Stimulated activated CD4-positive, alpha-beta T cell treated with anti-CD3 and anti-CD28 coated beads, Interleukin-1b, Interleukin-23, amount 100 ng/mL, for 48 hours (primary cell): Measurements from ENCODE around the gene NOM1.

ENCODE experiments used
- DNase-seq: peaks from one replicate; pipeline ENCODE4 v3.0.0-alpha.2; 2020

NOM1 gene

DNA sequence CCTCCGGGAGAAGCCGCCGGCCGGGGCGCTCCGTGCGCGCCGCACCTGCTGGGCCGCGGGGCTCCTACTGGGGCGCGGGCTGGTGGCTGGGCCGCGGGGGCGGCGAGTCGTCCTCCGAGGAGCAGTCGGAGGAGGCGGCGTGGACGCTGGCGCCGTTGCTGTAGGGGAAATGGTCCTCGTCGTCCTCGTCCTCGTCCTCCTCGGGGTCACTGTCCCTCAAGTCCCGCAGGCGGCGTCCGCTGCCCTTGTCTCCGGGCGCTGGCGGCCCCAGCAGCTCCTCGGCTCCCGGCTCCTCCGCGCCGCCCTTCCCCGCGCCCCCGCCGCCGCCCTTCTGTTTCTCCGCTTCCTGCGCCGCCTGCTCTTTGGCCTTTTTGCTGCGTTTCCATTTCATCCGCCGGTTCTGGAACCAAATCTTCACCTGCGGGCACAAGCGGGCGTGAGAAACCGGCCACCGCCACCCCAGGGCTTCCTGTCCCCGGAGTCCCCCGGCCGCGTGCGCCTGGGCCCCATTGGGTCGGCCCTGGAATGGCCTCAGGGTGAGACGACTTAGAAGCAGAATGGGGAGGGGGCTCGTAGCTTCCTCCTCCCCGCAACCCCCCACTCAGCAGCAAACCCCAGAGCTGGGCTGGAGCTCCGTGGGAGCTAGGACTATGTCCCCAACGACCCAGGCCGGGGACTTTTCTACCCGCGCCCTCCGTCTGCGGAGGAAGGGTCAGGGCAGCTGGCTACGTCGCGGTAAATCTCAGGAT lies 56.1 kb downstream of the NOM1 start:
- no peak for DNase-seq

DNA sequence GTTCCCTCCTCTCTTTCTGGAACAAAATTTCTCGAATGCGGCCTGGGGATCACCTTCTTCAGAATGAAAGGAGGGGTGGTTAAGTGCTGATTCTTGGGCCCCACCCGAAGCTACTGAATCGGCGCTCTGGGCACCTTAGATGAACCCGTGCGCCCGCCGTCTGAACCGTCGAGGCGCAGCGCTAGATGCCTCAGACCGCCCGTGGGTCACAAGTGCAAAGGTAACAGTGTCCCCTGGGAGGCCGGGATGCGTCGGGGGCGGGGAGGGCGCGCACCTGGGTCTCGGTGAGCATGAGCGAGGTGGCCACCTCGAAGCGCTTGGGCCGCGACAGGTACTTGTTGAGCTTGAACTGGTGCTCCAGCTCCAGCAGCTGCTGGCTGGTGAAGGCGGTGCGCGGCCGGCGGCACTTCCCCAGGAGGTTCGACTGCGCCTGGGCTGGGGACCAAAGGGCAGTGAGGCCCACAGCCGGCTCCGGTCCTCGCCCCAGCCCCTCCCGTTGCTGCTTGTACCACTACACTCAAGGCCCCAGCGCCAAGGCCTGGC lies 56.8 kb downstream of the NOM1 start:
- no peak for DNase-seq

DNA sequence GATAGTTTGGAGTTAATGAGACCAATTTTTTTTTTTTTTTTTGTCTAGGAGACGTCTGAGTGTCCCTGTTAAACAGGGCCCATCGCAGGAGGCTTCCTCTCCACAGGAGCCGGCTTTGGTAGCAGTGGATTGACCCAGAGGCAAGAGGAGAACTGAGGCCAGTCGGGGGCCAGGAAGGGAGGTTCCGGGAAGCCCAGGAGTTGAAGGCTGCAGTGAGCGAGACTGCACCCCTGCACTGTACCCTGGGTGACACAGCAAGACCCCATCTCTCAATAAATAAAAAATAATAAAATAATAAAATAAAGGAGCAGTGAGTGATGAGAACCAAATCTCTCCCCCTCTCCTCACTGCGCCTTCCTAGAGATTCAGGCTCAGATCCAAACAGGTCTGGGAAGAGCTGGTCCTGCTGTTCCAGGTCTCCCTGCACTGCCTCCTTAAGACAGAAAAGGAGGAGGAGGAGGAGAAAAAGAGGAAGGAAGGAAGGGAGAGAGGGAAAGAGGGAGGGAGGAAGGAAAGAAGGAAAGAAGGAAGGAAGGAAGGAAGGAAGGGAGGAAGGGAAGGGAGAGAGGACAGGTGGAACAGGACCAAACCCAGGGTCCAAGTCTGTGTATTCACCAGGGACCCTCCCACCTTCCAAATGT lies 57.4 kb downstream of the NOM1 start:
- DNase-seq: no peak

DNA sequence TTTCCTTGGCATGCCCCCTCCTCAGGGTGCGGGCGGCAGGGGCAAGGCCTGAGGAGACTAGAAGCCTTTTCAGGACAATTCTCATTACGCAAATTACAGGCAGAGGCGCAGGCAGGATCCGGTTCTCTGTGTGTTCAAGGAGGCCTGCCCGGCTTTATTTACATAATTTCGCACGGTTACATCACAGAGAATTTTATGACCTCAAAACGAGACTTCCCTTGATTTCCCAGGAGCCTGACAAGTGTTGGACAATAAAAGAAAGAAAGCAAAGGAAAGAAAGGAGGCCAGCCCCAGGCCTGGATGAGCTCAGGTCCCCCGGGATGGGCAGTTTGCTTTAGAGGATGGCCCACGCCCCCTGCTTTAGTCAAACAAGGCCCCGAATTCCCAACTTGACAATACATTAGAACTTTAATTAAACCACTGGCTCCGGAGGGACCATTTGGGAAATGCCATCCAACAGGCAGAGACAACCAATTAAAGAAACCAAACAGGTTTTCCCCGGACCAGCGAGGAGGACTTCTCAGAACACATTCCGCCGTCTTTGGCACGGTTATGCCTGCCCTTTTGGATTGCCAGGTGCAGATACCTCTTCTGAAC lies 58.1 kb downstream of the NOM1 start:
- DNase-seq: no peak

DNA sequence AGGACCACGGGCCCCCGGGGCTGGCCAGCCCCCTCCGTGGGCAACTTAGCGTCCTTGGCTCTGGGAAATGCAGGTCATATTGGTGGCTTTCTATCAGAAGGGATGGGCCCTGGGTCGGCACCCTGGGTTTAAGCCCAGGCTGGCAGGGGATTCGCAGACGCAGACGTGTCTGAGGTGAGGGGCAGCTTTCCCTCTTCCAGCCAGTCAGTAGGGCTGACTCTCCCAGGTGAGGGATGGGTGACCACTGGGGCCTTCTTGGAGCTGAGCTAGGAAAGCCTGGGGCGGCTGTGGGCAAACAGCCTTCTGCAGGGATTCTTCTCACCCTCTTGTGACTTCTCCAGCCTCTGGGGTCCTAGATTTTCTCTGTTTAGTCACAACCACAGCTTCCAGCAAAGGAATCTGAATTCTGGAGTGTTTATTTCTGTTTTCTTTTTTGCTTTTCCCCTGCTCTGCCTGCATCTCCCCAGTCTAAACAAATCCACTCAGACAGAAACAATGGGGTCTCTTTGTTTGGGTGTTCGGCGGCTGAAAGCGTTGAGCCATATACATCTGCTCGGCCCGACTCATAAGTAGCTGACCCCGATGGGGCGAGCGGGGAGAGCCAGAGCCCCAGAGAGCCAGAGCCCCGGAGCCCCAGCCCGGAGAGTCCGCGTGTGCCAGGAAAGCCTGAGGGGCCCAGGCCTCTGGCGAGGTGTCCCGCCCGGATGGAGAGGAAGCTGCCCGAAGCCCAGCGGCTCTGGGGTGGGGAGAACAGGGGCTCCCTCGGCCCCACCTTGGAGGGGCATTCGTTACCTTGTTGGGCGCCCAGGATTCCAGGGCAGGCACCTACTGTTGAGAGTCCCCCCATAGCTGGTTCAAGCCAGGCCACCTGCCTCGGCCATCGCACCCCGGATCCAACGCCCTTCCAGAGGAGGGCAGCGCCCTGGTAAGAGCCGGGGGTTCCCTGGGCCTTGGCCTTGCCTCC lies 59.0 kb downstream of the NOM1 start:
- DNase-seq: no peak

DNA sequence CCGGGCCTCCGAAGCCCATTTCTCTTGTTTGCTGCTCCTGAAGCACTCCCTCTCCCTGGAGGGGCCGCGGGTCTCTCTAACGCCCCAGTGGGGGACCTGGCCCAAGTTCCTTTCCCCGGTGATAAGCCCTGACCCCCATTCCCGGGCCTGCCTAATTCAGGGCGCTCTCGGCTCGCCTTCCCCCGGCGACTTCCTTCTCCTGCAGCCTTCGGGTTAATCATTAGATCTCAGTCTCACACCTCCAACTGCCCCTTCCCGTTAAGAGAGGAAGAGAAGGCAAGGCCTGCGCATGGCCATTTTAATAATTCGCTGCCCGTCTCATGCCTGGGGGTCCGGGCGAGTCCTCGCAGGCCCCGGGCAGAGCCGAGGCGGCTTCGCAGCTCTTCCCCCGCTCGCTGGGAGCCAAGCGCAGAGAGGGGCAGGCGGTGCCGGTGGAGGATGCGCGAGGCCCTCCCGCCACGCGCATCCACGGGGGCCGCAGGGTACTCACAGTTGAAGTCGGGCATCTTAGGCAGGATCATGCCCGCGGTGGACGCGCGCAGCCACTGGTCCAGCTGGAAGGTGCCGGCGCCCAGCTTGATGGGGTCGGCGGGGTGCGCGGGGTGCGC lies 59.8 kb downstream of the NOM1 start:
- no peak for DNase-seq

DNA sequence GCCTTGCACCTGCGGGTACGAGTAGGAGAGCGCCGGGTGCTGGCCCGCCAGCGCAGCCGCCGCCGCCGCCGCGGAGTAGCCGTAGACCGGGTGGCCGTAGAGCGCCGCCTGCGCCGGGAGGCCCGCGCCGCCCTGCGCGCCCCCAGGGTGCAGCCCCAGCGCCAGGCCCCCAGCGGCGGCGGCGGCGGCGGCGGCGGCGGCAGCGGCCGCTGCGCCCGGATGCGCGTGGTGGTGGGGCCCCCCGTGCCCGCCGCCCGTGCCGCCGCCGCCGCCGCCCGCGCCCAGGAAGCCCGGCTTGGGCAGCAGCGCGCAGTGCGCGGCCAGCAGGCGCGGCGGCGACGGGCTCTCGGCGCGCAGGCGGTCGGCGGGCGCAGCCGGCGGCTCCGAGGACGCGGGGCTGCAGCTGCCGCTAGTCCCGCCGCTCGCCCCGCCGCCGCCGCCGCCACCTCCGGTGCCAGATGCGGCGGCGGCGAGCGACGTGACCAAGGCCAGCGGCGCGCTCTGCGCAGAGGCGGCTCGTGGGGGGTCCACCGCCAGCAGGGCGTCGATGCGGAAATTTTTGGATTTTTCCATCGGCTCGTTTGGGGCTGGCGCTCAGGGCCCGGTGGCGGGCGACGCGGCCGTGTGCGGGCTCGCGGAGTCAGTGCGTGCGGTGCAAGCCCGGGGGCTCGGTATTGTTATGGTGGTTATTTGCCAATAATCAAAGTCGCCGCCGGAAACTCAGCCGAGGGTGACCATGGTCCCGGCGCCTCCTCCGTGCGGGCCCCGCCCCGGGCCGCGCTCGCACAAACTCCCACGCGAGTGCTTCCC lies 60.5 kb downstream of the NOM1 start:
- DNase-seq: no peak

DNA sequence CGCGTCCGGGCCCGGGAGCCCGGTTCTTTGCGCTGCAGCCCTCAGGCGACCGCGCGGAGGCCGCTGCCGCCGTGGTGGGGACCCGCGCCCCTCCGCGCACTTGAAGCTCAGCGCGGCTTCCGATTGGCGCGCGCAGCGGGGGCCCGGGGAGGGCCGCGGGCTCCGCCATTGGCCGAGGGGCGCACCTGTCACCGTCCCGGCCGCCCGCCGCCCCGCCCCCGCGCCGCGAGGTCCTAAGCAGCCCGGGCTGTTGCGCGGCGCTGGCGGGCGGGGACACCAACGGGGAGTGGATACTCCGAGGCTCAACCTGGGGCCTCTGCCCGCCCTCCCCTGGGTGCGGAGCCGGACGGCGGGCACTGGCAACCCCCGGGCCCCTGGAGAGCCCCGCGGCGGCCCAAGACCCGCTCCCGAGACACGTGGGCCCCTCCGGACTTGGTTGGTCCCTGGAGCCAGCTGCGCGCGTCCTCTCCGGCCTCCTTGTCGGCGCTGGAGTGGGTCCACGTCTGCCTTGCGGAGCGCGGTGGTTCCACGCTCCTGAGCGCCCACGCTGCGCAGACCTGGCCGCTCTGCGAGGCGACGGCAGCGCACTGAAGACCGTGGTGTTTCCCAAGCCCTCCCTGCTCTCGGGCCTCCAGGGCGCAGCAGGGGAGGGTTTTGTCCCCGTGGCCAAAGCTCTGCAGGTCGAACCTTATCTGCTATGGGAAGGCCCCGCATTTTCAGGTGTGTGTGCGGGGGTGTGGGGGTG lies 61.2 kb downstream of the NOM1 start, which contains the start of gene MNX1:
MNX1 (minus strand) TSS at position 76 of the 745 bp plus-strand sequence. CDS start 313 bp downstream, outside the sequence.
- peak; percentile 47 for DNase-seq

DNA sequence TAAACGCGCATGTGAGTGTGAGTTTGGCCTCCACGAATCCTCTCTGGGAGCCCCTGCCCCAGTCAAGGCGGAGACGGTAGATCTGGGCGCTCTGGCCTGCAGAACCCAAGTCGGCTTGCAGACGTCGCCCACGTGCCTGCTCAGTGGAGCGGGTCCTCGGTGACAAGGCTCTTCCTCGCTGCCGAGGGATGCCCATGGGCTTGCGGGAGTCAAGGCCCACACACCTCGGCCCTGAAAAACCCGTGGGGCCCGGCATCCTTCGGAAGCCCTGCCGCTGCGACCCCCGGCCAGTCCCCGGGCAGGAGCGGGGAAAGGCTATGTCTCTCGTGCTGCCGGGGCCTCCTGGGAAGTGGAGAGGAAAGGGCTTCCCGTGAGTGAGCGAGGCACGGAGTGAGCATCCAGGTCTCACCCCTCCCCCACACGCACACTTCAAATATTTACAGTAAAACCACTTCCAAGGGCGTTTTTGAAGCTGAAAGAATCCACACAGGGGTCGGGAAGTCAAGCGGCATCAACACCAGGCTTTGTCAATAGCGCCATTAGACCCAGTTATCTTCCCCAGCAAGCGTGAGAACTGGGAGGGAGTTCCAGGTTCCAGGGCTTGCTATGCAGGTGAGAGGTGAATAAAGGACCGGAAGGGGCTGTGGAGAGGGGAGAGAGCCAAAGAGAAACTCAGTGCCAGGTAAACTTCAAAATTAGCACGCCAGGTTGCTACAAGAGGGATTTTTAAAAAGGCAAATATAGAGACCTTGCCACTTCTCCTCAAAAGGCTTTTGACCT lies 62.0 kb downstream of the NOM1 start:
- DNase-seq: no peak

DNA sequence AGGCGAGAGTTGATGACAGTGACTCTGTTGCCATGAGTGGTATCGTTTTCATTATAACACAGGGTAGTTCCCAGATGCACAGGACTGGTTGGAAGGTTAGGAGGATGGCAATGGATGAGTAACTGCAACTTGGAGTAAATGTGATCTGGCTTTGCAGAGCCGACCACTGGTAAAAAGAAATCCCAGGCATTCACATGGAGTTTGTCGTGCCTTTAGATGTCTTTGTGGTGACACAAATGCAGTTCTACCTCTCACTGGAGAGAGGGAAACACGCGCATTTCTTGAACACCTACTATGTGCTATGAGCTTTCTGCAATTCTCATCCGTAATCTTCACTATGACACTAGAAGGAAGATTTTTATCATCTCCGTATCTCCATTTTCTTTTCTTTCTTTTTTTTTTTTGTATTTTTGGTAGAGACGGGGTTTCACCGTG lies 62.6 kb downstream of the NOM1 start:
- no peak for DNase-seq

DNA sequence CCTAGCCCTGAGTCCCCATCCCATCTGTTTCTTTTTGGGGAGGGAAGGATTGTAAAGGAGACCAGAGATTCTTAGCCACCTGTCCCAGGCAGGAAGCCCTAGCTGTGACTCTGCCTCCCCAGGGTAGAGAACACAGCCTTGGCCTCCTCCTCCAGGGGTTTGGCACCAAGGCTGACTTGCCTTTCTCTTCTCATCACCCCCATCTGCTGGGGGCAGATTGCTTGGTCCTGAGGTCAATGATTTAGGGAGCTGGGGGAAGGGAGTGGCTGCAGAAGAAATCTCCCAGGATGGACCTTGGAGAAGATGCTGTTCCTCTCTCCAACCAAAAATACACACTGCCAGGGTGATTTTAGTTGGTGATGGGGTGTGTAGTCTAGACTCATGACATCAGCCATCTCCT lies 63.6 kb downstream of the NOM1 start:
- no peak for DNase-seq

DNA sequence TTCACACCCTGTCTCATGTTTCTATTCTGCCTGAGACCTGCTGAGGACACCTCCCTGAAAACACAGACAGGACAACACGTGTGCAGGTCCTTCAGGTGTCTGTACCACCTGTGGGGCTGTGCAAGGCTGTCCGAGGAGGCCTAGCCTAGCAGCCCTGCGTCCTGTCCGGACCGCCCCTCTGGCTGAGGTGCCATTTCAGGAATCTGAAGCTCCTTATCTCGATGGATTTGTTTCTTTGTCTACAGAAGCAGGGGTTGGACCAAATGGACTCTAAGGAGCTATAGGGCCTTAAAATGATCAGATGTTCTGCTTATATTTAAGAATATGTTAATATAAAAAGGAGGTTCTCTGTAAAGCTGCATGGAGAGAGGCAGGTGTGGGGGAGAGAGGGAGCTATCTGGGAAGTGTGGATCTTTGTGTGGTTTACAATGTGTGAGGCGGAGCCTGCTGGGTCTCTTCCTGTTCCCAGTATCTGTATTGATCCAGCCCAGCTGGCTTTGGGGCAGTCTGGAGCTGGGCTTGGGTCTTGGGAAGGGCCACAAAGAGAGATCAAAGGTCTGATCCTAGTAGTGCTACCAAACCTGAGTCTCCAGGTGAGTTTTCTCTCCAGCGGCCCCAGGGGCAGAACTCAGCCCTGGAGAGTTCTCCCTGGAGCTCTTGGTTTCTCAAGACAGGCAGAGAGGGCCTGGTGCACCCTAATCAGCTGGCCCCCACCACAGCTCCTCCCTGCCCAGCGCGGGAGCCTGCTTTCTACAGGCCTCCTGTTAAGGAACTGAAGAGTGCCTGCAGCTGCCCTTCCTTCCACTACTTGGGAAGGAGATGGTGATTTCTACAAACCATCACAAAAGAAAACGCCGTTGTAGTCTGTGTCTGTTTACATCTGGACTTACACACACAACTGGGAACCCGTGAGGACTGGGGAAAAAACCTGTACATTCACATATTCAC lies 64.4 kb downstream of the NOM1 start:
- DNase-seq: no peak

DNA sequence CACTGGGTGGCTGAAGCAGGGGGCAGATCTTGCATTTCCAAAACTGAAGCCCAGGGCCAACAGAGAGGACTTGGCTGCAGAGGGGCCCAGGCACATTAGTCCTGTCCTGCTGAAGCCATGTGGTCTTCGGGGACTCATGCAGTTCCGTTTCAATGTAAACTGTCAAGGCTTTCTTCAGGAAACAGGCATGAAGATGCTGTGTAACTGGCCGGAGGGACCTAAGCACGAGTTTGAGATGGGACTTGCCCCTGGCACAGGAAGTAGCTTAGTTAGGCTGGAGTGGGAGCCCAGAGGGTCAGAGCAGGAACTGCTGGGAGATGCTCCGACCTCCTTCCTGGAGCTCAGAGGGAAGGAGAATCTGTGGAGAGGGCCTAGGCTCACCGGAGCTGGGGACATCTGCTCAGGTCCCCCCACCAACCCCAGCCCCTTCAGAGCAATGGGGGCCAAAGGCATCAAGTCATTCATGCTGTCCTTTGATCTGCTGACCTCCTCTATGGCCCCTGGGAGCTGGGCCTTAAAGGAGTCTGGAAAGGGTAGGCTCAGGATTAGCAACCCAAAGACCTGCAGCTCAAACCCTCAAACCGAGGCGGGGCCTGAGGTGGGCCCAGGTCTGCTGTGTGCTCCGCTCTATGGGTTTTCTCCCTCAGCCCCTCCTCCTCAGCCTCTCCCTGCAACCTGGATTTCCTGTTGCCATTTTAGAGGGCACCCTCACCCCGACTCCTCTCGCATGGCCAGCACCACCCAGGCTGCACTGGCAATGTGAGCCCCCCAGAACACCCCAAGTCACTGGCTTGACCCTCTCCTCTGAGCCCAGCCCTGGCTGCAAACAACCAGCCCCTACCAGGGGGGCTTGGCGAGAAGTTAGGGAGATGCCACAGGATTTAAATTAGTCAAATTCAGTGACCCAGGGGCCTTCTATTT lies 65.4 kb downstream of the NOM1 start:
- DNase-seq: no peak

DNA sequence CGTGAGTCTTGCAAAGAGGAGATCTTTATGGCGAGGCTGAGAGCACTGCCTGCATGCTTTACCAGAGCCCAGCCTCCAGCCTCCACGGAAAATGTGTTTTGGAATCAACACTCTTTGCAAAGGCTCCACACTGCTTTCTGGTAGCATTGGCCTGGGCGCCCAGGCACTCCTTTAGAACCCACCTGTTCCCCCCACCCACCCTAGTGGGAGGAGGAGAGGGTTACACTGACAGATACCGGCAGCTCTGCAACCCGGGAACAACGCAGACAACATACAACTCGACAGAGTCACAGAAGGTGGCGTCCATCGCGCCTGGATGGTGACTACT lies 66.5 kb downstream of the NOM1 start:
- DNase-seq: no peak

DNA sequence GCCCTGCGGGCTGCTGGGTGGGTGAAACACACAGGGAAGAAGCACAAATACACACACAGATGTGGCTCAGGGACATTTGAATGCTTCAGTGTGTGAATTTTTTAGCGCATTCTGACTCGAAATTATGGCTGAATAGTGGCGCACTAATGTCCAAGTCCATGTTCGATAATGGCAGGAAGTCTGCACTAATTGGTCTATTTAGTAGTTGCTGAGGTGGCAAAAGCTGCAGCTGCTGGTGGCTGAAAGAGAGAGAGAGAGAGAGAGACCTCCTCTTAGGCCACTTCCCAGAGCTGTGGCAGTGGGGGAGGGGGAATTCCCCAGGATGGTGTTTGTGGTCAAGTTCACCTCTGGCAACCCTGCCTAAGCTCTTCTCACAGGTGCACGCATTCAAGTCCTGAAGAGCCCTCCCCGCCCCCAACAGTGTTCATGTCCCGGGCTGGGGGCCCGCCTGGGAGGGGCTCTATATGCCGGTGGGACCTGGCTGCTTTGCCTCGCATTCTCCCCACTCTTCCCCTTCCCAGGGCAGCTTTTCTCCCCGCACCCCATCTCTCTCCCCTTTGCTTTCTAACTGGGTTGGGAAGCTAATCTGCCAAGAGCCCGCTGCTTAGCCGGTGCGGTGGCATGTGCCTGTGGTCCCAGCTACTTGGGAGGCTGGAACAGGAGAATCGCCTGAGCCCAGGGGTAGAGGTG lies 67.0 kb downstream of the NOM1 start:
- peak; percentile 49 for DNase-seq

DNA sequence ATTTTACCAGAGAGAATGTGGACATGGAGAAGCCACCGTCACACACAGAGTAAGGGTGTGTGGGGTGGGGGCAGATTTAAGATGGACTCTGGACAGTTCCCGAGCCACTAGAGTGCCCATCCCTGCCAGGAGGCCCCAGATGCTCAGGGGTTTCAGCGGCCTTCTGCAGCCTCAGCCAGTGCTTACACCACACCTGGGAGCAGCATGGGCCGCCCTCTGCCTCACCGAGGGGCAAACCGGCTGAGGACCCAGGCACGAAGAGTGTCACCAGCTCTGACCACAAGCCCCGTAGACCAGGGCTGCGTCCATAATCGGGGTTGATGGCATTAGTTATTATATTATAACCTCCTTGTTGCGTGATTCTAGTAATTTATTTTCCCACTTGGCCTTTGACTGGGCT lies 67.6 kb downstream of the NOM1 start:
- DNase-seq: no peak
